GM18870 (cell line): ENCODE data around the gene SAMHD1.
"Not testable (repeated sequence)": the region's sequence is repeated elsewhere in the genome, so short reads cannot be mapped to it uniquely, and the experiment has no call there.

Experiments used
- ATAC-seq: cut with Tn5 transposase; IDR thresholded peaks from one replicate; pipeline ENCODE4 v1.9.1; 2021; ENCODE audit warnings: moderate library complexity; ENCODE audit not compliant: unreplicated experiment

Gene SAMHD1

DNA sequence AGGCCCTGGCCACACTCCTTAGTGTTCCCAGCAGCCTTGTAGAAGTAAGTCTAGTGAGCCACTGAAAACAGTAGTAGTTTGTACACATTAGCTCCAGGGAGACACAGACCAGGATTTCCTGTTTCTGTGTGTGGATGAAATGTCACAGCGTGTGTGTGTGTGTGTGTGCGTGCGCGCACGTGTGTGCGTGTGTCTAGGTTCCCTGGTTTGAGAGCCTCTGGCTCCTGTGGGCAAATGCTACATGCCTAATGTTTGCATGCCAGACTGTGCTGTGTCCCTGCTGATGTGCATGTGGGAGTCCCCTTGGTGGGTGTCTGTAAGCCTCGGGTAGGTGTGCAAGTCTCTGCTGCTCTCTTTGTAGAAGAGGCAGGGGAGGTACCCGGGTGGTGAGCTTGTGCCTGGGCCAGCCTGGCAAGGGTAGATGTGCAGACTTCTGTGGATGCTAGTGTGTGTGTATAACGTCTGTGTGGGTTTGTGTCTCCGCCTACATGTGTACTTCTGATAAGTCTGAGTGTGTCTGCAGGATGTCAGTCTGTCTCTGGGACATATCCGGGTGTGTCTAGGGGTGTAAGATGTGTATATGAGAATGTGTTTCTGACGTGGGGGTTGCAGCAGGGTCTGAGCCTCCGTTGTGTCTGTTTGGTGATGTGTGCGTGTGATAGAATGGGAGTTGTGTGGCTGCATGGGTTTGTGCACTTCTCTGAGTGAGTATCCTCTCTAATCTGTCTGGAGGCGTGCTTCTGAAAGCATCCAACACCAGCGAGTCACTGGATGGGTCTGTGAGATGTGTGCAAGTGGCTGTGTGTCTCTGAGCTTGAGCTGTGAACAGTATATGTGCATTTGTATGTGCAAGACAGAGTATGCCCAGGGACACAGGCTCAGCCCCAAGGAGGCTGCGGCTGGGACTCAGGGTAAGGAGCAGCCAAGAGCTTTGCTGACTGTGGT is 94.5 kb downstream of the SAMHD1 start:
- ATAC-seq, result no peak

DNA sequence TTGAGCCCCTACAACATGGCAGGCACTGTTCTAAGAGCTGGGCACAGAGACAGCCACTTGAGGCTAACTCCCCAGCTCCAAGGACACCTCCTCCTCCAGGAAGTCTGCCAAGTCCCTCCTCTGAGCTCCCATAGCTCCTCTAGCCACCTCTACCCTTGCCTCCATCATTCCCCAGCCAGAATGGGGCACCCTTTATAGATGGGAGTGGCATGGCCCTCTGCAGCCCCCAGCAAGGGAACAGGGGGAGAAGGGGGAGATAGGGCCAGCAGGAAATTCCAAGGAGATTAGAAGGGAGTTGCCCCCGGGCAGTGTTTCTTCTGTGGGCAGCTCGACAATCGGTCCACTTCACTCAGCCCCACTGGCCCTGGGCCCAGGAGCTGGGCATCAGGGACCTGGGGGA is 95.3 kb downstream of the SAMHD1 start:
- no peak for ATAC-seq

DNA sequence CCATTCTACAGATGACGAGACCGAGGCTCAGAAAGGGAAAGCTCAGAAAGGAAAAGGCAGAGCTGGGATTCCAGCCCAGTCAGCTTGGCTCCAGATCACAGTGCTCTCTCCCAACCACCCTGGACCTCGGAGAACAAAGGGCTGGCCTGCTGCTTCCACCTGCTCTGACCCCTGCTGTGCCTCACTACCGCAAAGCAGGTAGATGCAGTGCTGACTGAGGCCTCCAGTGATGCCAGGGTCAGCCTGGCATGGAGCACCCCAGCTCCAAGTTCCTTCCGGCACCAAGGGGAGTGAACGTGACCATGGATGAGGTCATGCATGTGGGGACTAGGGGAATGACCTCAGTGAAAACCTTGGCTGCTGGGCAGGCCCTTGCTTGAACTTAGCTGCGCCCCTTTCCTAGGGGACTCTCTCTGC is 96.3 kb downstream of the SAMHD1 start:
- no peak for ATAC-seq

DNA sequence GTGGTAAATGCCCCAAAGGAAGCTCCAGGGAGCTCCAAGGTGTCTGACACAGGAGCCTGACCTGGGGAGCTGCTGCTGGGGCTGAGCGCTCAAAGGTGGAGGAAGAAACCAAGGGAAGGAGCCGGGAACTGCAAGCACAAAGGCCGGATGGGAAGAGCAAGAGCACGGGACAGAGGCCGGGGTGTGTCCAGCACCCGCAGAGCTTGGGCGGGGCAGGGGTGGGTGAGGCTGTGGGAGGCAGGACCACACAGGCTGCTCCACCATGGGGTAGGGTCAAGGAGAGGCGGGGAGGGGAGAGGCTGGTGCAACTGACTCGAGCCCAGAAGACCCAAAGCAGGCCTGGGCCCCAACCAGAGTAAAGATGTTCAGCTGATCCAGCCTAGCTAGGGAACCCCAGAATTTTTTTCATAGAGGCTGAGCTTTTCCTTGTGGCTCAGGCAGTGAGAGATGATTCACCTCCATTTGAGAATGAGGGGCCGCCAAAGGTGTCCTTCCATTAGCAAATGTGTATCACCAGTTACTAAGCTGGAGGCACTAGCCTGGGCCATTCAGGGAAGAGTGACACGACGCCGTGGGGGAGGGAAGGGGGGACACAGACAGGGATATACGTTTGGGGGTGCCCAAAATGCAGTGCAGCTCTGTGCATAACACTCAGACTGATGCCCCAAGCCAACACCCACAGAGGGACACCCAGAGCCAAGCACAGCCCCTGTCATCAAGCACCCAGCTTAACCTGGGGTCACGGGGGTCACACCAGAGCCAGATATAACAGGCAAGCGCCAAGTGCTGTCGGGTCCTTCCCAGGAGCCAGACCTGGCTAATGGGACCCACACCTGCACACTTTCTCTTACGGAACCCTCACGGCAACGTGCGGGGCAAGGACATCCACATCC is 96.9 kb downstream of the SAMHD1 start:
- no peak for ATAC-seq

DNA sequence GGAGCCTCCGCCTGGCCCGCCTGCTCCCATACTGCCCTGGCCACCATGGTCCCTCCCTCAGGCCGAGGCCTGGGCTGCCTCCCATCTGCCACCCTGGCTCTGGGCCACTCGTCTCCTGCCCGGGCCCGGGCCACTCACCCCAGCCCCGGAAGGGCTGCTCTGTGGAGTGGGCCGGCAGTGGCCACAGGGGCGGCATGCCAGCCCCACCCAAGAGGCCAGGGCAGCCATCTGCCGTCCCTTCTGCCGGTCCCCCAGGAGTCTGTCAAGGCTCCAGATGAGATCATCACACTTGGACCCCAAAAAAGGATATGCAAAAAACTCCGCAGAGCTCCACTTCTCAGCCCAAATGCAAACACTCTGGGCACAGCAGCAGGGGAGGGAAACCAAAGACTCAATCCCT is 99.3 kb downstream of the SAMHD1 start:
- ATAC-seq, result no peak

DNA sequence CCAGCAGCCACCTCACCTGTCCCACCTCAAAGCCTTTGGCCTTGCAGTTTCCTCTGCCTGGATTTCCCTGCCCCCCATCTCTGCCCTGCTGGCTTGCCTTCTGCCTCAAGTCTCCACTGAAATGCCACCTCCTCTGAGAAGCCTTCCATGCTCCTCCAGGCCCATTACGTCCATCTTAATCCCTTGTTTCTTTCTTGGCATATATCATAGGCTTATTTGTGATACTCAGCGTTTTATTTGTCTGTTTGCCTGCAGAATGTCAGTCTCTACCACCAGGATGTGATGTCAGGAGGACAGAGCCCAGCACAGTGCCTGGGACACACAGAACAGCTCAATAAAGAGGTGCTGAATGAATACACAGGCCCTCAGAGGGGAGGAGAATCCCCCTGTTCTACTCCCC is 100.0 kb downstream of the SAMHD1 start:
- no peak for ATAC-seq

DNA sequence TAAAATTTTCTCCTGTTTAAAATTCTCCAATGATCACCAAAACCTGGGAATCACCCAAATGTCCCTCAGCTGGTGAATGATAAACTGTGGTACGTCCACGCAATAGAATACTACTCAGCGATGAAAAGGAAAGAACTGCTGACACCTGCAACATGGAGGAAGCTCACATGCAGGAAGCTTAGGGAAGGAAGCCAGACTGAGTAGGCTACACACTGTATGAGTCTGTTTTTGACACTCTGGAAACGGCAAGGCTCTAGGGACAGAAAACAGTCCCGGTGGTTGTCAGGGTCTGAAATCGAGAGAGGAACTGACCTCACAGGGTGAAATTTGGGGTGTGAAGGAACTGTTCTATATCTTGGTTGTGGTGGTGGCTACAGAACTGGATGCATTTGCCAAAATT is 100.7 kb downstream of the SAMHD1 start:
- no peak for ATAC-seq

DNA sequence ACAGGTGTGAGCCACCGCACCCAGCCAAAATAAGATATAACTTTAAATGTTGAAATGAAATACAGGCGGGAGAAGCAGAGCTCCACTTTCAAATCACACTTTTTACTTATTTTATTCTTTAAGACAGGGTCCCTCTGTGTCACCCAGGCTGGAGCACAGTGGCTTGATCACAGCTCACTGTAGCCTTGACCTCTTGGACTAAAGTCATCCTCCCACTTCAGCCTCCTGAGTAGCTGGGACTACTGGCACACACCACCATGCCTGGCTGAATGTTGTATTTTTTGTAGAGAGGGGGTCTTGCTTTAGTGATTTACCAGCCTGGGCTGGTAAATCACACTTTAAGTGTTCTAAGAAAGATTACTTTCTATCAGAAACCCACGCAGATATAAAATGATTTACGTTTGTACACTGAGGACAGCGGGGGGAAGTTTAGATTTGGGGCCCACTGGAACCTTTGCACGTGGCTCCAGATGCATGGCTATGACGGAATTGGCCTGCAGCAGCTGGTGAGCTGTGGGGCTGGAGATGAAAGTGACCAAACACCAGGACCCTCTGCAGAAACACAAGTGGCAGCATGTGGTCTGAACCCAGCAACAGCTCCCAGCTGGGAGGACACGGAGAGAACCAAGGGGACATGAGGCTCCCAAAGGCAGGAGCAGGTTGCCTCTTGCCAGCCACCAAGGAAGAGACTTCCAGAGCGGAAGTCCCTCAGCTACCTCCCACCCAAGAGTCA is 102.0 kb downstream of the SAMHD1 start:
- no peak for ATAC-seq

DNA sequence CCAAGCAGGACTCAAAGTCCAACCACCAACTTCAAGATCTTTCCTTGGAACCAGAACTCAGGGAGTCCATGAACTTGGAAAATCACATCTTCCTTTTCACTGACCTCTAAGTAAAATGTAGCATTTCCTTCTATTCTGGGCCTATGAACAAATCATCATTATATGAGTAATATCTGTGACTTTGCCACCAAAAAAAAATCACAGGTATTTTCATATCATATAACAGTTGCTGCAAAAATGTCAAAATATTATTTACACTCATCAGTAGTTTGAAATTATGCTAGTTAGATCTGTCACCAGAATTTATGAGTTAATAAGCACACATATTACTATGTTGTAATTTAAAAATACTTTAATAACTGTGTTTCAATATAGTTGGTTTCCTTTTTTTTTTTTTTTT is 102.8 kb downstream of the SAMHD1 start:
- ATAC-seq, result no peak

DNA sequence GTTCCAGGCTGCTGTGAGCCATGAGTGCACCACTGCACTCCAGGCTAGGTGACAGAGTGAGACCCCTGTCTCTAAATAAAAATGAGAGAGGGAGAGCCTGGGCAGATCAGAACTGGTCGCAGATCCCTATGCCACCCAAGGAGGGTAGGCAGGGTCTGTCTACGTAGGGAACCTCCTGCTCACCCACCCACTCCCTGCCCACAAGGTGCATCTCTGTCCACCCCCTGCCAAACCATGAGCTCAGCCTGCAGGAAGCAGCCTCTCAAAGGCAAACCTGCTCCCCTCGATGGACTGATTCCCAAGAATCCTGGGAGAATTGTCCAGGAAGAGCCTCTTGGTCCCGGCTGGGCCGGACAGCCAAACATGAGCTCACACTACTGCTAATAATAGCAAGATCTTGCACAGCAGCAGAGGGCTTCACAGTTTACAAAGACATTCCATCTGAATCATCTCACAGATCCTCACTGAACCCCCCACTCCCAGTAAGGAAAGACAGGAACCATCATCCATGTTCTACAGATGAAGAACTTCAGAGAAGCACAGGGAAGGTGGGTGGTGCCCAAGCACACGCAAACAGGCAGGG is 103.3 kb downstream of the SAMHD1 start:
- ATAC-seq, result no peak

DNA sequence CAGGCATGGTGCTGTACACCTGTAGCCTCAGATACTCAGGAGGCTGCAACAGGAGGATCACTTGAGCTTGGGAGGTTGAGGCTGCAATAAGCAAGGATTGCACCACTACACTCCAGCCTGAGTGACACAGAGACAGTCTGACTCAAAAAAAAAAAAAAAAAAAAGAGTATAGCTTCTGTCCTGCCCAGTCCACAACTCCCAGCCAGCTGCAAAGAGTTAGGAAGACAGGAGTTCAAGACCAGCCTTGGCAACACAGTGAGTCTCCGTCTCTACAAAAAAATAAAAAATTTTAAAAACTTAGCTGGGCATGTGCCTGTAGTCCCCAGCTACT is 103.8 kb downstream of the SAMHD1 start:
- ATAC-seq, result no peak

DNA sequence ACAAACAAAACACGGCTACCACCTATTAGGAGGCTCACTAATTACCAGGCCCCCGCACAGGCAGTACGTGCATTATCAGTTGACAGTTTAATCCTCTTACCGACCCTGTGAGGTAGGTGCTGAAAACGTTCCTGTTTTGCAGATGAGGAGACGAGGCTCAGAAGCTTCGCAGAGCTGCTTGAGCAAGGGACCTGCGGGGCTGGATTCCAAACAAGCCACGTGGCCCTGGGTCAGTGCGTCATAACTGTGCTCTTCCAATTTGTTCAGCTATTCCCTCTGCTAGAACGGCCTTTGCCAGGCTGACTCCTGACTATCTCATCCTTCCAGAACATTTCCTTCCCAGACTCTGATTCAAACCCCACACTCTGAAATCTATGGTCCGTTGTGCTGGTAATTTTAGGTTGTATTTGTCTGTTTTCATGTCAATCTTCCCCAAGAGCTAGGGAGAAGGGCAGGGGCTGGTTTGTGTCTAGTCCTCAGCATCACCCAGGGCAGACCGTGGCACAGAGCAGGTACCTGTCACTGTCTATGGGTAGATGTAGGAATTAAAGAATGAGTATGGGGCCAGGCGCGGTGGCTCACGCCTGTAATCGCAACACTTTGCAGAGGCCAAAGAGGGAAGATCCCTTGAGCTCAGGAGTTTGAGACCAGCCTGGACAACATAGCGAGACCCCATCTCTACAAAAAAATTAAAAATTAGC is 104.3 kb downstream of the SAMHD1 start:
- no peak for ATAC-seq

DNA sequence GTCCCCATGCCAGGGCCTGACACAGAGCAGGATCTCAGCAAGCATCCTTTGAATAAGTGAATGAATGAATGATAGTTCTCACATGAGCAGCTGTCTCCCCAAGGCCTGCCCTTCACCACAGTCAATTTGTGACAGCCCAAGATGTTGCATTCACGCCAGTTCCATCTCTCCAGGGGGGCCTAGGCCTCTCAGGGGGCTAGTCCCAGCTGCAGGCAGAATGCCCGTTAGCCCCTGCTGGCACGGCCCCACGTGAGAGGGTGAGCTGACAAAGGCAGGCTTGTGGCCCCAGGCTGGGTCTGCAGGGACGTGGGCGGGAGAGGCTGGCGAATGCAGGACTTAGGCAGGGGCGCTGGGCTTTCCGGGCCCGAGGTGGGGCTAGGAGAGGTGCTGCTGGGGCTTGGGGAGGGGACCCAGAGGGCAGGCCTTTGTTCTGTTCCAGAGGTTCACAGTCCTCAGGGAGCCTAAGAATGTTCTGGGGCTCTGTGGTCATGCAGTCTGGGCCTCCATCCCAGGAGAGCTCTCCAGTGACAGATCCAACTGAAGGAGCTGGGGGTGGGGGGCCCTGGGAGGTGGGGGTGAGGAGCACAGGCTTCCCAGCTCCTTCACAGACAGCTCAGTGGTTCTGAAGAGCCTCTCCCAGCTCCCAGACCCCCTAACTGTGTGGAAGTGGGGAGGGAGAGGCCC is 106.1 kb downstream of the SAMHD1 start:
- no peak for ATAC-seq

DNA sequence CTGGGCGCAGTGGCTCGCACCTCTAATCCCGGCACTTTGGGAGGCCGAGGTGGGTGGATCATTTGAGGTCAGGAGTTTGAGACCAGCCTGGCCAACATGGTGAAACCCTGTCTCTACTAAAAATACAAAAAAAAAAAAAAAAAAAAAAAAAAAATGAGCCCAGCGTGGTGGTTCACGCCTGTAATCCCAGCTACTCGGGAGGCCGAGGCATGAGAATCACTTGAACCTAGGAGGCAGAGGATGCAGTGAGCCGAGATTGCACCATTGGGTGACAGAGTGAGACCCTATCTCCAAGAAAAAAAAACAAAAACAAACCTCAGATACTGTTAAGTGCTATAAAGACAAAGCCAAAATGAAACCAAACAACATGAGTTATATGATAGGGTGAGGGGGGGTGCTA is 110.5 kb downstream of the SAMHD1 start:
- ATAC-seq, result not testable (repeated sequence)
